ENCODE measurements around the gene KNCN. TPM values are rescaled to one million over a fixed set of nuclear protein-coding genes. Genes with fewer than 3 reads are reported as not detected.

Gene KNCN
- total RNA-seq, 1 donor from 2014 or later = not detected

GRCh38 chr1:46525253-46525983, 26.0 kb downstream of the KNCN start:
- no peak for TF ChIP-seq CTCF (IDR thresholded peaks at IDR 0.05)
- peaks cover 4 to 7% of the 10 kb centered on the region in 2 donors for H3K4me1 ChIP-seq
- intact Hi-C loops (cut with DNase I) = no loop called here
- no peaks in the 10 kb centered on the region for H3K36me3 ChIP-seq
- H3K4me3 ChIP-seq = no peak overlapping the region
- no peaks in the 10 kb centered on the region for H3K27me3 ChIP-seq
- H3K9me3 ChIP-seq = no peaks in the 10 kb centered on the region
- no peak overlapping the region for H3K27ac ChIP-seq
- no peak for DNase-seq (ENCODE audit: low spot score in 2 of 2)

GRCh38 chr1:46524843-46525242, 26.6 kb downstream of the KNCN start:
- TF ChIP-seq CTCF (IDR thresholded peaks at IDR 0.05) = no peak
- Histone ChIP-seq H3K9me3 (no peaks in the 10 kb centered on the region), H3K4me1 (peaks cover 4 to 7% of the 10 kb centered on the region in 2 donors), H3K36me3 (no peaks in the 10 kb centered on the region), H3K27me3 (no peaks in the 10 kb centered on the region), H3K4me3 (no peak overlapping the region), H3K27ac (no peak overlapping the region)
- intact Hi-C loops (cut with DNase I) = no loop called here
- no peak for DNase-seq (ENCODE audit: low spot score in 2 of 2)

DNA sequence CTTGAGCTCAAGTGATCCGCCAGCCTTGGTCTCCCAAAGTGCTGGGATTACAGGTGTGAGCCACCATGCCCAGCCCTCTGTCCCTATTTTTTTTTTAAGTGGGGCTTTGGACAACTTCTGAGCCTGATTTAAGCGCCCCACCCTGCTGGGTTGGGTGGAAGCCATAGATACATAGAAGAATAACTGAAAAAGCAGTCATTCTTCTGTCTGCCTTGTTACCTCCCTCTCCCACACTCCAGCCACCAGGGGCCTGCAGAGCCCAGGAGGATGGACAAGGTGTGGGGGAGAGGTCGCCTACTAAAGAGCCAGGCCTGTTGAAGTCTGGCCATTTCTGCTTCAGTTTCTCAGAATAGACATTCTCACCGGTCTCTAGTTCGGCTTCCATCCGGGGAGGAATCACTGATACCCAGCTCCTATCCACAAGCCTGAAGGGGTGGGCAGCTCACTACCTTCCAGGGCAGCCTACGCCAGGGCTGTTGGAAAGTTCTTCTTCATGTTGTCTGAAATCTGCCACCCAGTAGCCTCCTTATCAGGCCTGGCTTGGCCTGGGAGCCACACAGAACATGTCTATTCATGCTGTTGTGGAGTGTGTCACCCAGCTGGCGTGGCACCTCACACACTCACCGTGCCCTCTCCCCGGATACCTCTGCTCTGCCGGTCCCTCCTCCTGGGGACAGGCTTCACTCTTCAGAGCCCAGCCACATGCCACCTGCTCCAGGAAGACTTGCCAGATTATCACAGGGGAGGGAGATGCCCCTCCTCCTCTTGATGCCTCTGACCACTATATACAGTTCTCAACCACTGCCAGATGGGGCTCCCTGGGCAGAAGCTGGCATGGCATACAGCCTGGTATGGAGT, 27.7 kb downstream of the KNCN start:
- no peak overlapping the region for H3K27ac ChIP-seq
- intact Hi-C loops (cut with DNase I) = no loop called here
- DNase-seq (ENCODE audit: low spot score in 2 of 2) = no peak
- no peak for TF ChIP-seq CTCF (IDR thresholded peaks at IDR 0.05)
- no peaks in the 10 kb centered on the region for H3K9me3 ChIP-seq
- no peaks in the 10 kb centered on the region for H3K36me3 ChIP-seq
- H3K27me3 ChIP-seq = no peaks in the 10 kb centered on the region
- H3K4me1 ChIP-seq = peaks cover 4 to 7% of the 10 kb centered on the region in 2 donors
- no peak overlapping the region for H3K4me3 ChIP-seq

DNA sequence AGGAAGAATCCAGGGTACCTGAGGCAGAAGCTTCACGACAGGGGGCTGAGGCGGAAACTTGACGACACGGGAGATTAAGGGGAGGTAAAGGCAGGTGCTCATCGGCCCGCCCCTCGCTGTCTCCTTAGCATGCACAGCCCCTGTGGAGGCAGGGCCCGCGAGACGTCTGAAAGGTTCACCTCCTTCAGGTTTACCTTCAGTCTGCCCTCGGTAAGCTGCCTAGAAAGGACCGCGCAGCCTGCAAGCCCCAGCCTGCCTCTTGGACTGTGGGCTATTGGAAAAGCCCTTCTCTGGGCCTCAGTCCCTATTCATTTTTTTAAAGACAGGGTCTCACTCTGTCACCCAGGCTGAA, 28.5 kb downstream of the KNCN start:
- Histone ChIP-seq H3K27ac (no peak overlapping the region), H3K9me3 (no peaks in the 10 kb centered on the region), H3K4me3 (no peak overlapping the region), H3K4me1 (peaks cover 4 to 7% of the 10 kb centered on the region in 2 donors), H3K27me3 (no peaks in the 10 kb centered on the region), H3K36me3 (no peaks in the 10 kb centered on the region)
- intact Hi-C loops (cut with DNase I) = no loop called here
- TF ChIP-seq CTCF (IDR thresholded peaks at IDR 0.05) = no peak
- DNase-seq (ENCODE audit: low spot score in 2 of 2) = no peak

DNA sequence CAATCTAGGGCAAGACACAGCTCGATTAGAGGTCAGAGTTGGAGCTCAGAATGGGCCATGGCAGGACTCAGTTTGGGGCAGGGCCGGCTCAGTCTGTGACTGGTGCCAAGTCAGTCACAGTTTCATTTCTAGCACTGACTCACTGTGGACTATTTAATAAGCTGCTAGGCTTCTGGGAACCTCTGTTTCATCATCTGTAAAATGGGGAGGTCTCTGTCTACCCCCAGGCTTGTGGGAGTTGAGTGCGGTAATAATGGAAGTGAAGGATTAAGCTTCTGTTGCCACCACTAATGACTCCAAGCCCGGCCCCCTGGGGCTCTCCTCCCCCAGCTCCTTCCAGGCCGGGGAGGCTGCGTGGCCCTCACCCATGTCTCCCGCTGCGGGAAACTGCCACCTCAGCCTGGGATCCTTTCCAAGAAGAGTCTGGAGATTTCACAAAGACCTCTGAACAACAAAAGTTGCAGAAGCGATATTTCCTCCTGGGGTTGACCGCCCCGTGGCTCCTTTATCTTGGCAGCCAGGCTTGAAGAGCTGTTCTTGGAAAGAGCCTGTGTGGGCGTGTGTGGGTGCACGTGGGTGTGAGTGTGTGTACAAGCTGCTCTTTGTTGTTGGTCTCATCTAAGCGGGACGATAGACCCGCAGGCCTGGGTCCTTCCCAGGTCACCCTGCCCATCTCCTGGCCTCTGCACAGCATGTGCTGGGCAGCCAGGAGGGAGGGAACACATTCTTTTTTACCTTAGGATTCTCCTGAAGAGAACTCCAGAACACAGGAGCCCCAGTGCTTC, 29.1 kb downstream of the KNCN start:
- intact Hi-C loops (cut with DNase I) = no loop called here
- peak in 1 of 2 donors; percentile 69 for DNase-seq (ENCODE audit: low spot score in 2 of 2)
- no peaks in the 10 kb centered on the region for H3K36me3 ChIP-seq
- peak overlapping the region in 1 of 2 donors; percentile 30 for H3K27ac ChIP-seq
- no peaks in the 10 kb centered on the region for H3K9me3 ChIP-seq
- H3K27me3 ChIP-seq = no peaks in the 10 kb centered on the region
- TF ChIP-seq CTCF (IDR thresholded peaks at IDR 0.05) = no peak
- H3K4me1 ChIP-seq = peaks cover 4 to 7% of the 10 kb centered on the region in 2 donors
- H3K4me3 ChIP-seq = peak overlapping the region in 1 of 2 donors; percentile 31

Measured in ascending aorta (tissue), 2 donors.